Fibroblast of skin of right biceps (primary cell): ENCODE data around the gene KIRREL3.

Source experiments
- DNase-seq: peaks from one replicate; pipeline ENCODE4 v3.0.0-alpha.2; 2013

KIRREL3 gene

DNA sequence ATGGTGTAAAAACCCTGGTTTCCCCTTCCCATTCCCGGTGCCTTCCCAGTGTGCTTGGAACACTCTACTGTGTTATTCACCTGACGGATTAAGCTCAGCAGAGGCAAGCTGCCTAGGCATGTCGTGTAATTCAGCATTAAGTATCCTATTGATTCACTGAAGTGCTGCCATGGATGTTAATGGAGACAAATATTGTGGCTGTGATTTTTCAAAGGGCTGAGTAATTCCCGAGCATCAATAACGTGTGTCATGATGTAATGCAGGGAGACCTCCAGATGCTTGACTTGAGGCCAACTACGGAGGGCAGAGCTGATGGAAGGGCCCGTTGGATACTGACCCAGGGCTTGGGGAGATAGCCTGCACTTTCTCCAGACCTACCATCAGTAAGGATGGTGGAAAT, 376.1 kb downstream of the KIRREL3 start:
- peak; percentile 53 for DNase-seq

GRCh38 chr11:126619516-126619915, 381.1 kb downstream of the KIRREL3 start:
- DNase-seq = no peak

DNA sequence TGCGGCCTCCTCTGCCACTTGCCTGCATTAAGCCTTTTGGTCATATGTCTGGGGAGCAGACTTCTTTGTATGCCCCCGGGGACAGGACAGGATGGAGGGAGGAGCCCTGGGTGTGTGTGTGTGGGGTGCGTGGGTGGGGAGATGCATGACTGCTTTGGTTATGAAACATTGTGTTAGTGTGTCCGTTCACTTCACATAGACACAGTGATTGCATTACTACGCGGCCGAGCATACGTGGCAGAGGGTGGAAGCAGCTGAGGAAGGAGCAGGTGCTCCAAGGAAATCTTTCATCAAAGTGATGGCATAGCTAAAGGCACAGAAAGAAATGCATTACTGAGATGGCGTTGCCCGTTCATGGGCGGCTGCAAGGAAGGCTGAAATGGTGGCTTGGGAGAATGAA, 384.7 kb downstream of the KIRREL3 start:
- no peak for DNase-seq

- no peak for DNase-seq
These were observed 387.3 kb downstream of the KIRREL3 start for GRCh38 chr11:126613272-126613671.

DNA sequence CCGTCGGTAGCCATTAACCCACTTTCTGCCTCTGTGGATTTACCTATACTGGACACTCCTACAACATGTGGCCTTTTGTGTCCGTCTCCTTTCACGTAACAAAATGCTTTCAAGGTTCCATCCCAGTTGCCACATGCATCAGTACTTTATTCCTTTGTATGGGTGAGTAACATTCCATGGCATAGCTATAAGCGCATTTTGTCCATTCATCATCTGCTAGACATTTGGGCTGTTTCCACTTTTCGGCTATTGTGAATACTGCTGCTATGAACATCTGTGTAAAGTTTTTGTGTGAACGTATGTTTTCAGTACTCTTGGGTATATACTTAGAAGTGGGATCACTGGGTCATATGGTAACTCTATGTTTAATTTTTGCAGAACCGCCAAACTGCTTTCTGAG, 387.9 kb downstream of the KIRREL3 start:
- DNase-seq = peak; percentile 51

- no peak for DNase-seq
These were observed 389.1 kb downstream of the KIRREL3 start for GRCh38 chr11:126611438-126611837.

GRCh38 chr11:126608658-126609057, 391.9 kb downstream of the KIRREL3 start:
- DNase-seq = no peak

DNA sequence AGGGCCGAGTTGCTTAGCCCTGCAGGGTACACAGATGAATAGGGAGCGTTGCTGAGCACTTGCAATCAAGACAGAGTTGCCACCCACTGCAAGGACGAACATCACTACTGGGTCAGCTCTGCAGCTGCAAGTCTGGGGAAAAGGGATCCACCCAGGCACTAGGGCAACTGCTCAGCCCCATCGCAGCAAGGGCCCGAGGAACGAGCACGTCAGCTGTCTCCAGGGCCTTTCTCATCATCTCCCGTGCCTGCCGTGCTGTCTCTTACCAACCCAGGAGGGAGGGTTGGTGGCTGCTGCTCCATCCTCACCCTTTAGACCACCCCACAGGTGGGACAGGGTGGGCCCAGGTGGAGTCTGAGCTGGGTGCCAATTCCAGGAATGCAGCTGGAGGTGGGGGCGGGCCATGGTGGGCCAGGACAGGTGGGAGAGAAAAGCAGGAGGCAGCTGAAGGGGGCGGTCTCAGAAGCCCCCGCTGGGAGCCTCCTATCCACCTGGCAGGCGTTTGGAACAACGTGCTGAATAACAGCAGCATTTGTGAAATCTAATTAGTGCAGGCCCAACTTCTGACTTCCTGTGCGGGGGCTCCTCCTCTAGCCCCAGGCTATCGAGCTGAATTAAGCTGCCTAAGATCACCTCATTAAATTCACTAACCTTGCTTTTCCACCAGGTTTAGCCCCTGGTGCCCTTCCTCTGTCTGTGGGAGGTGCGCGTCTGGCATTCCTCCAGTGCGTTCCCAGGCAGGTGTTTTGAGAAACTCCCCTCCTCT, 392.6 kb downstream of the KIRREL3 start:
- no peak for DNase-seq

GRCh38 chr11:126607374-126607773, 393.2 kb downstream of the KIRREL3 start:
- peak; percentile 70 for DNase-seq

GRCh38 chr11:126606484-126606883, 394.1 kb downstream of the KIRREL3 start:
- DNase-seq = no peak

DNA sequence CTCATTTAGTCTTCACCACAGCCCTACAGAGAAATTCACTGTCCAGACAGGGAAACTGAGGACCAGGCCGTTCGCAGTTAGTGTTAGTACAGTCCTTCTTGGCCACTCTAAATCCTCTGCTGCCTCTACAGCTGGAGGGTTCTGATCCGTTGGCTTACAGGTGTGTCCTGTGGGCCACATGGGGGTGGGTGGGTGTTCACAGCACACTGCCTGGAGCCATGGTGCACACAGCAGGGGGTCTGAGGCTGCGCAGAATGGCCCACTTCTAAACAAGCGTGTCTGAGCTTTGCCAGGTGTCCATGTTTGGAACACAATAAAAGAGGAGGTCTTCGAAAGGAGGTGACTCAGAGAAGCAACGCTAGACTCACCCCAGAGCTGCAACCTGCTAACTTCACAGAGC, 396.1 kb downstream of the KIRREL3 start:
- DNase-seq = no peak

GRCh38 chr11:126603486-126603885, 397.1 kb downstream of the KIRREL3 start:
- no peak for DNase-seq

DNA sequence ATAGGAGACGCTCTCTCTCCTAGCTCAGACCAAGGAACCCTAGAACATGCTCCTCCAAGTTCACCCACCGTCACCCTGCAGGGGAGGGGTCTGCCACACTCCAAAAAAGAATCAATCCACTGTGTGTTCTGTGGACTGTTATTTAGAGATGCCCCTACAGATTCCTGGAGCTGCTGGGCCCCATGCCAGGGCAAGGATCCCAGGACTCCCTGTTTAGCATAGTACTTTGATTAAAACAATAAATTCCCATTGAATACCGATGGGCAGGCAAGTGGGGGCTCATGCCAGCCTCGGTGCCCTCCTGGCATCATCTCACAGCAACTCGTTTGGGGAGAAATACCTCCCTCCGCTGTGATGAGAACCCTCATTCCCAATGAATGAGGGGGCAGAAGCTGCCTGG, 397.6 kb downstream of the KIRREL3 start:
- DNase-seq = no peak

DNA sequence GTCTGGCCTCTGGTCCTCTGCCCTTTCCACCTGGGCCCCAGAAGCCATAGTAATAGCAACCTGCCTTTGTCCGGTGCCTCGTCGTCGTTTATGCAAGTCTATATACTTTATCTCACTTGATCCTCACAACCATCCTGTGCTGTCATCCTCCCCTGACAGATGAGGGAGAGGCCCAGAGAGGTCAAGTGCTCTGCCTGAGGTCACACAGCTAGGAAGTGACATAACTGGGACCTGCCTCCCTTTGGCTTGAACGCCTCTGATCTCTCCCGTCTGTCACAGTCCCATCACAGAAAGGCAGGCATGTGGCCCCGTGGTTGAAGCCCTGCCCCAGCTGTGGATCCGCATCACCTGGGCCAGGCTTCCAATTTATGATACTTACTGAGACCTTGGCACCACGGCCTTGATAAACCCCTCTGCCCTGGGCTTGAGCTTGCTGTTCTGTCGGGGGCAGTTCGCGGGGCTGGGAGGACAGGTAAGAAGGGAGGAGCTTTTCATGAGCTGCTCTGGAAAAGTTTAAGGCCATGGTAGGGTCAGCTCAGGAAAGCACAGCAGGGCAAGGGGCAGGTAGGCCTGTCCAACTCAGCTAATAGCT, 398.1 kb downstream of the KIRREL3 start:
- no peak for DNase-seq

DNA sequence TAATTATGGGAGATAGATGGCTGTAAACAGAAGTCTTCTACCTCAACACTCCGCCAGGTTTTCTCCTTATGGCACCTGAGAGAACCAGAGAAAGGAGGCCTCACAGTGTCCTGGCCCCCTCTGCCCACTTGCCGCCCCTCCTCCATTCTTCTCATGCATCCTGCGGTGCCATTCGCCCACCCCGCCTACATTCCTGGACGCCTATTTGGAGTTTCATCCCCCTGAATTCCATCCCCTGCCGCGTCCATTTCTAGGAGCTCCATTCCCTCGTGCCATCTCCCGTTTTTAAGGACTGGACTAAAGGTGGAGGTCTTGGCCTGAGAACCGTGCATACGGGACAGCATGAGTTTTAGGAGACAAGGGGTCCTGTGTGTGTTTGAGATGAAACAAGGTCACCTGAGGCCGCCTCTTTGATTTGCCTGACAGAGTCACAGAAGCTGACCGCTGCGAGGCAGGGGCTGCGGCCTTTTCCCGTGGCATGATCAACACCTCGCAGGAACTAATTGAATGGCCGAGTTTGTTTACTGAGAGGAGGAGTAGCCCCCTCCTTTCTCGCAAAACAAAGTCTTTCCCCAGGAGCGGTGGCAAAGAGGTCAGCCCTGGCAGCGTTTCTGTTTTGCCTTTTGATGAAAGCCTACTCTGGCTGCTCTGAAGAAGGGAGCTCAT, 398.9 kb downstream of the KIRREL3 start:
- DNase-seq = no peak

DNA sequence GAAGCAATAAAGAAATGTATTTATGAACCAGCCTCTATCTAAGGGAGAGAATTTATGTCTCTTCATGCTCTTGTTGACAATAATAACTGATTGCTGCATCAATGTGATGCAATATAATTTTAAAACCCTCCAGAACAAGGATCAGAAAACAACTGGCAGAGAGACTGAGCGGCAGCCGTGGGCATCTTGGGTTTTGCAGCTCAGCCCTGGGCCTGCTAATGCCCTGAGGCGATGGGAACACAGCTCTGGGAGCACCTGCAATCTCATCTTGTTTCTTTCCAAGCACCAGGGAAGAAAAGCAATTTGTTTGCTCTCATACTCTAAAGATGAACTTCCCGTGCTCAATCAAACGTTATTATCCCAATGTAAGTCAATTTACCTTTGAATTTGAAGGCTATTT, 399.4 kb downstream of the KIRREL3 start:
- DNase-seq = no peak

GRCh38 chr11:126599217-126599897, 401.2 kb downstream of the KIRREL3 start:
- DNase-seq = no peak

DNA sequence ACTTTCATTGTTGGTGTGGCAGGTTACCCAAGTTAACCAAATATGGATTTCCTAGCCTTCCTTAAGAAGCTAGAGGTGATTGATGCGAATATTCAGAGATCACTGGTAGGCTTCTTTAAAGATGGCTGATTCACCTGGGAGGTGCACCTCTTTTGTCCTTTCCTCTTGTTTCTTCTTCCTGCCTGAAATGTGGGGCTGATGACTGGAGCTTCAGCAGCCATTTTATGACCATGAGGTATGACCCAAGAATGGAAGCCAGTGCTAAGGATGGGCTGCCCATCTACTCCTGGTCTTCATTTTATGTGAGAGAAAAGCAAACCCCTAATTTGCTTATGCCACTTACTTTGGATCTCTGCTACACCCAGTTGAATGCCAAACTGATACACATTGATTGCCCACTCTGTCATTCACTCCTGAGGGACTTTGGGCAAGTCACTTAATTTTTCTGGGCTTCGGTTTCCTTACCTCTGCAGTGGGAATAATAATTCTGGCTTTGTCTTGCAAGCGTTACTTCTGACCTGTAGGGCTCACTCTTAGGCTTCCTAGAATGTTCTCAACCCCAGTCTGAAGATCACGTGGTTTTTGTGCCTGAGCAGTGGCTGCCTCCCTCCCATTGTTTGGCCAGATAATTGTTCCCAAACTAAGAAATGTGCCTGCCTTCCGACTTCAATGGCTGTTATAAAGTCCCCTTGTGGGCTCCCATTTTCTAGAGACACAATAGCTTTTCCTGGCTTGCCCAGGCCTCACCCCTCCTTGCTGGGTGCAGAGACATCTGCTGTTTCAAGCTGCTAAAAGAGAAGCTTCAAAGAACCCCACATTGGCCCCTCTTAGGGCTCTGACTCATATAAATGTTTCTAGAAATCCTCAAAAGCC, 402.0 kb downstream of the KIRREL3 start:
- no peak for DNase-seq

GRCh38 chr11:126597041-126597440, 403.5 kb downstream of the KIRREL3 start:
- no peak for DNase-seq

DNA sequence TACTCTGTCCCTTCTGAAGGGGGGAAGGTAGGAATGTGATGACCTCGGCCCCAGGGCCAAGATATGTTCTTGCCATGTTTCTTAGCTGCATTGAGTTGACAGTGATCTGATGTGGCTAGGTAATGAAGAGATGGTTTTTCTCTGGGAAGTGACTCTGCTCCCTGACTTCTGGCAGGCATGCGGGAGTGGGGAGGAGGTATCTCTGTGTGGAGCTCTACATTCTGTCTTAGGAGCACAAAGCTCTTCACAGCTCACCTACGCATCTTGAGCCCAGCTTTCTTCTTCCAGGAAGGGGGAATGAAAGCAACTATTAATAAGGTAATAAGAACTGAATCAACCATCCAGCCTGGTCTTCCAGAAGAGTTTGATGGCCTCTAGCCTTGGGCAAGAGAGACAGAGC, 404.1 kb downstream of the KIRREL3 start:
- no peak for DNase-seq

DNA sequence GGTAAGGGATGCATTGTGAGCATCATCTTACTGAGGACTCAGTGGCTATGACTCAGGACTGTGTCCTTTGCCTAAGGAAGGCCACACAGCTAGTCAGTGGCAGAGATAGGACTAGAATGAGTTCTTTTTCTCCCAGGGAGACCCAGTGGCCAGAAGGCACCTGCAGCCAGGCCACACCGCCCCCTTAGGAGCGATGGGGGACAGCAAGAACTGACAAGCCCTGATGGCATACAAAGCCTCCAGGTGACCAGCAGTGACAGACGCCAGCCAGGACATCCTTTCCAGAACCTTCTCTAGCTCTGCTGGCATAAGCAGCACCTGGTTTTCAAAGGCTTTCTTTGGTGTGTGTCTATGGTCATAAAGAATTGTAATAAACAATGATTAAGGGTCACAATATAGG, 405.0 kb downstream of the KIRREL3 start:
- no peak for DNase-seq

GRCh38 chr11:126594921-126595367, 405.6 kb downstream of the KIRREL3 start:
- DNase-seq = no peak
